GM19193 (cell line): Measurements from ENCODE around the gene CSNK1A1.

Experiments
- POLR2A ChIP-seq: IDR thresholded peaks from 4 replicates; pipeline ENCODE4 v1.6.1; 2011; ENCODE audit not compliant: insufficient read depth, insufficient read length; ENCODE audit errors: extremely low read depth

CSNK1A1 gene

DNA sequence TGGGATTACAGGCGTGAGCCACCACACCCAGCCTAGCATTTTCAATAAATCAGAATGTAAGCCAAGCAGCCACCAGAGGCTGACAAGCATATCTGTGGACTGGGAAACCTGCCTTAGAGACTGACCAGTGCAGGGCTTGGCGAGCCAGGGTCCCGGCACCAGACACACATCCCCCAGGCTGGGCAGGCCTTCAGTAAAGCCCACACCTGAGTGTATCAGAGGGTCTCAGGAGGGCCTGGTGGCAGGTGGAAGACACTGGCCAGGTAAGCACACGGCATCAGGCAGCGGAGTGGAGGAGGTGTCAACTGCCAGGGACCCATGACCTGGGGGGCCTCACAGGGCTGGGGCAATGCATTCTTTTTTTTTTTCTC, 93.9 kb downstream of the CSNK1A1 start:
- TF ChIP-seq POLR2A, result no peak

DNA sequence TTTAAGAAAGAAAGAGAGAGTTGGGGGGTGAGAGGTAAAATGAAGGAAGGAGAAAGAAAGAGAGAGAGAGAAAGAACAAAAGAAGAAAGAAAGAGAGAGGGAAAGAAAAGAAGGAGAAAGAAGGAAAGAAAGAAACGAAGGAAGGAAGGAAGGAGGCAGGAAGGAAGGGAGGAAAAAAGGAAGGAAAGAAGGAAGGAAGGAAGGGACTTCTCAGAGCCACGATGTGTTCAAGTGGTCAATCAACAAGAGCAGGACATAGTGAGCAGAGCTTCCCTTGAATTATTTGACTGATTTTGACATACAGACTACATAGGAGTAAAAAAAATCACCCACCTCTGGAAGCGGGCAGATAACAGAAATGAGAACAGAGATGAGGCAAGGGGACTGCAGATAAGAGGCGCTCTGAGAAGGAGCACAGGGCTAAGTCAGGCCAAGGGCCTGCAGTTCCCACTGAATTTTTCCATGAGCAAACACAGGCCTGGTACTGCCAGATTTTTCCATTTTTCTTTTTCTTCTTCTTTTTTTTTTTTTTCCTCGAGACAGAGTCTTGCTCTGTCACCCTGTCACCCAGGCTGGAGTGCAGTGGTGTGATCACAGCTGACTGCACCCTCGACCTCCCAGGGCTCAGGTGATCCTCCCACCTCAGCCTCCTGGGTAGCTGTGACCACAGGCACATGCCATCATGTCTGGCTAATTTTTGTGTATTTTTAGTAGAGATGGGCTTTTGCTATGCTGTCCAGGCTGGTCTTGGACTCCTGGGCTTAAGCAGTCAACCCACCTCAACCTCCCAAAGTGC, 94.4 kb downstream of the CSNK1A1 start:
- TF ChIP-seq POLR2A, result no peak

DNA sequence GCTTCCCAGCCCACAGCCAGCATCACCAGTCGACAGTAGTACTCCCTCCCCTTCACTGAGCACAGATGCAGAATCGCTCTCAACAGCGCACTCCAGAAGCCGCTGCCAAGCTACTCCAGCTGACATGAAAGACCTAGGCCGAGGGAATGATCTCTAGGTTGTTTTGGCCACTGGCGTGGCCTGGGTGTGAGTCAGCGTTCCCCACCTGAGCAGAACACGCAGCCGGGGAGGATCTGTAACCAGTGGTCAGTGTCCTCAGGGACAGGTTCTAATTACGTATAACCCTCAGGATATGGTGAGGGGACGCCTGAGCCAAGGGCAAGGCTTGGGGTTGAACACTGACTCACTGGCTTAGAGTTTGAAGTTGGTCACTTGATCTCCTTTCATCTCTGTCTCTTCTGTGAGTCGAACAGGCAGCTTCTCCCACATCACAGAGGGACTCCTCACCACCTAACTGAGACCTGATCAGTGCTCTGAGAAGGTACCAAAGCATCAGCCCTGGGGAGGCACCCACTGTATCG, 95.3 kb downstream of the CSNK1A1 start:
- TF ChIP-seq POLR2A, result no peak

DNA sequence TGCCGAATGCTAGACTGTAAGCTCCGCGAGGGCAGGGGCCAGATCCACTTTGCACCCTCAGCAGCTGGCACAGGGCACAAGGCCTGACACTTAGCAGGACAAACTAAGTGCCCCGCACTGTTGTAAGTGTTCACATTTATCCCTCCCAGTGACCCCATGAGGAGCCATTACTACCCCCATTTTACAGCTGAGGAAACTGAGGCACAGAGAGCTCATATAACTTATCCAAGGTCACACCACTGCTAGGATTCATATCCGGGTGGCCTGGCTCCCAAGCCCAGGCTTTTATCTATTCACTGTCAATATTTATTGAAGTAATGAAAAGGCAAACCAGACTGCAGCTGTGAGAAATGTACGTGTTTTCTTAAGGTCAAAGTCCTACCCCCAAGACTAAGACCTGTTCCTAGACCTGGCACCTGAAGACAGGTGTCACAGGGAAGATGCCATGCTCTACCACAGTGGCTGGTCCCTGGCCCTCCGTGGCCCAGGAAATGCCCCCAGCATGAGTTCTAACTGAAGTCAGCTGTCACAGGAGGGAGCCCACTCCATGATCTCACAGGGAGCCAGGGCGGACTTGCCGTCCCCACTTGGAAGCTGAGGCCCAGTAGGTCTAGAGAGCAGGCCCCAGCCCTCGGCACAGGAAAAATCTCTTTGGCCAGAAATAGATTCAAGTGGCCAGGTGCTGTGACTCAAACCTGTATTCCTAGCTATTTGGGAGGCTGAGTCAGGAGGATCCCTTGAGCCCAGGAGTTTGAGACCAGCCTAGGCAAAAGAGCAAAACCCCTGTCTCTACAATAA, 97.4 kb downstream of the CSNK1A1 start:
- no peak for TF ChIP-seq POLR2A

DNA sequence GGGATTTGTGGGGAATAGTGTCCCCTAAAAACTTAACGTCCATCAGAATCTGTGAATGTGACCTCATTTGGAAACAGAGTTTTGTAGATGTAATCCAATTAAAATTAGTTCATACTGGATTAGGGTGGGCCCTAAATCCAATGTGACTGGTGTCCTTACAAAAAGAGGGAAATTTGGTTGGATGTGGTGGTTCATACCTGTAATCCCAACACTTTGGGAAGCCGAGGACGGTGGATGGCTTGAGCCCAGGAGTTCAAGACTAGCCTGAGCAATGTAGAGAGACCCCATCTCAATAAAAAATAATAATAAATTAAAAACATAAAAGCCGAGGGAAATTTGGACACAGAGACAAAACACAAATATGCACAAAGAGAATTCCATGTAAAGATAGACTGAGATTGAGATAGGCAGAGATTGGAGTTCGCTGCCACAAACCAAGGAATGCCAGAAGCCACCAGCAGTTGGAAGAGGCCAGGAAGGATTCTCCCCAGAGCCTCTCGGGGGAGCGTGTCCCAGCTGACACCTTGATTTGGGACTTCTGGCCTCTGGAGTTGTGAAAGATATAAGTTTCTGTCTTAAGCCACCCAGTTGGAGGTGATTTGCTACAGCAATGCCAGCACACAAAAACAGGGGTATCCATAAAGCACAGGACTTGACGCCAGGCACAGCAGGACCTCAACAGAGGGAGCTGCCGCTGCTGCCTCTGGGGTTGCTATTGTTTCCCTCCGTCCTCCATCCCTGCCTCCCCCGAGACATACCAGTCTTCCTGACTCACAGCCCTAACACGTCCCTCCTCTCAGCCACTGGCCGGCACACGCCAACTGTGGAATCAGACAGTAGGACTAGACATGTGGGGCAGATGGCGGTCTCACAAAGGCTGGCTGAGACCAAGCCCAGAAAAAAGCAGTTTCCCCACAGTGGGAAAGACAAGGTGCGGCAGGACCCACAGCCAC, 98.3 kb downstream of the CSNK1A1 start:
- no peak for TF ChIP-seq POLR2A

DNA sequence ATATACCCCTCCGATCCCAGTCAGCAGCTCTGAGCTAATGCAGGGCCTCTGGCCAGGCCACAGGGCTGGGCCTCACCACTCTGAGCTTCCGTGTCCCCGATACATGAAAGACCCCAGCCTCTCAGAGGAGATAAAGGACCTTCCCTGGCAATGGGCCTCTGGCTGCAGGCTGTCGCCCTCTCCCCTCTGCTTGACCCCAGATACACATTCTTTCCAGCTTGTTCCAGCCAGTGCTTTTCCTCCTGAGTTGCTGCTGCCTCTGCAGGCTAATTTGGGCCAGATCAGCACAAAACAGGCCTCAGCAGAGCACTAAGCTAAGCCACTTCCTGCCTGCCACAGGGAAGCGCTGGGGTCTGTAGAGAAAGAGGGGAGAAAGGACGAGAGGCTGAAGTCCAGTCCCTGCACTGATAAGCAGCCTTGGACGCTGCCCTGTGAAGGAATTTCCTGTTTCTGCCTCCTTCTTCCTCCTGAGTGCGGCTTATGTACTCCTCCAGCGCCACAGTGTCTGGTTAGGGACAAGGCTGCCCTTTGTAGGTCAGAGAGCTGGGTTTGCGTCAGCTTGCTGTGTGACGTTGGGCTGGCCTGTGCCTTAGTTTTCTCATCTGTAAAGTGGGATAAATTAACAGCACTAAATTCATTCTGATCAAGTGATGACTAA, 99.1 kb downstream of the CSNK1A1 start:
- TF ChIP-seq POLR2A, result no peak

DNA sequence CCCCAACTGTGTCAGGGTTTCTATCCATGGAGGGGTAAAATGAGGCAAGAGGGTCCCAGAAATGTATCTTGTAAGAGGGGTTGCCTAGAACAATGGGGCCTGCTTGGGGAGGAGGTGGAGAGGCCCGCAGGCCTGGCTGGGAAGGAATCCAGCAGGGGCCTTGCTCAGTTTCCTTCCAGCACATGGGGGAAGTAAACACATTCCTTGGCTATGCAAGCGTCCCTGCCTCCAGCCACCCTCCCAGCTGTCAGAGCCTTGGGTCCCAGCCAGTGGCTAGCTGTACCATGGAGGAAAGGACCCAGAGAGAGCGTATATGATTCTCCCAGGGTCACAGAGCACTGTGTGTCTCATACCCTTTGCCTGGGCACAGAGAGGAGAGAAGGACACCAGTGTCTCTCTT, 101.0 kb downstream of the CSNK1A1 start:
- no peak for TF ChIP-seq POLR2A

DNA sequence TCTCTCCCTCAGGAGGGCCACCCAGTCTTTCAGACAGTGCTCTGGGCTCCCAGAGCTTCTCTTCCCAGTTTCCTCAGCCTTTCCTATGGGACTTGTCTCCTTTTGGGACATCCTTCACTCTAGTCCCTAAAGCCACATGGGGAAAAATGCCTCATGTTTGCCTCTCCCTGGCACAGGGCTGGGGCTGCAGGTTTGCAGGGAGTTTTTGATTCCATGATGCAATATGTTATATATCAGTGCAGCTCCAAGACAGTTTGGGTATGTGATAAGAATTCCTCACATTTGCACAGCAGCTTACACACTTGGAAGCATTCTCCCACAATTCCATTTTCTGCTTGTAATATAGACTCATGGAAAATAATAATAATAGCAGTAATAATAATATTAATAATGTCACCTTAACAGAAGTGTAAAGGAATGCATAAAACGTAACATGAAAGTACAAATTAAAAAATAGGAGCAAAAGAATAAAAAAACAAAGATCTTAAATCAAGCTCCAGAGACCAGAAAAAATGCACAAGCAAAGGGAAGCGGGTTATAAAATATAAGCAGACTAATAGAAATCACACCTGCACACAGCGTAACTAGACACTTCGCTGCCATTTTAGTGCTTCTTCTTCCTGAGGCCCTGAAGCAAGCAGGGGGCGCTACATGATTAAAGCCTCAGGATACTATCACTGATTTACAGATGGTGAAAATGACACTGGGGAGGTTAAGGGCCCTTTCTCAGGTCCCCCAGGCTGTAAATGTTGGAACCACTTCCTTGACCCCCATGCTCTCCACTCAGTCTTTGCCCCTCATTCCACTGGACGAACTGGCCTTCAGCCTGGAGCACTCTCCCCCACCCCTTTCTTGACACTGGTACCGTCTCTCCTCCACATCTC, 102.2 kb downstream of the CSNK1A1 start:
- TF ChIP-seq POLR2A, result no peak

DNA sequence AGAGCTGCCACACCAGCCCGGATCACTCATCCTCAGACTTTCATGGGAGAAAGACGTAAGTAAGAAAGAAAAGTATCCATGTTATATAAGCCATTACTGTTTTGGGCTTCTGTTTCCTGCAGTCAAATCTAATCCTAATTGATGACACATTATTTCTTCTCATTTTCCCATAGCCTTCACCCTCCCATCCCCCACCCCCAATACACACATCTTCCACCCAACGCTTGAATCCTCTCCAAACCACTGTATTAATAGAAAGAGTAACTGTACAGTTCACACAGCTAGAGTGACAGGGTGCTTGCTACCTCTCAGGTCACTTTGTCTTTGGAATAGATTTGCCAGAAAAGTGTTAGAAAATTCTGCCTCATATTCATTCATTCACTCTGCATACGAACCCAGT, 102.8 kb downstream of the CSNK1A1 start:
- no peak for TF ChIP-seq POLR2A

DNA sequence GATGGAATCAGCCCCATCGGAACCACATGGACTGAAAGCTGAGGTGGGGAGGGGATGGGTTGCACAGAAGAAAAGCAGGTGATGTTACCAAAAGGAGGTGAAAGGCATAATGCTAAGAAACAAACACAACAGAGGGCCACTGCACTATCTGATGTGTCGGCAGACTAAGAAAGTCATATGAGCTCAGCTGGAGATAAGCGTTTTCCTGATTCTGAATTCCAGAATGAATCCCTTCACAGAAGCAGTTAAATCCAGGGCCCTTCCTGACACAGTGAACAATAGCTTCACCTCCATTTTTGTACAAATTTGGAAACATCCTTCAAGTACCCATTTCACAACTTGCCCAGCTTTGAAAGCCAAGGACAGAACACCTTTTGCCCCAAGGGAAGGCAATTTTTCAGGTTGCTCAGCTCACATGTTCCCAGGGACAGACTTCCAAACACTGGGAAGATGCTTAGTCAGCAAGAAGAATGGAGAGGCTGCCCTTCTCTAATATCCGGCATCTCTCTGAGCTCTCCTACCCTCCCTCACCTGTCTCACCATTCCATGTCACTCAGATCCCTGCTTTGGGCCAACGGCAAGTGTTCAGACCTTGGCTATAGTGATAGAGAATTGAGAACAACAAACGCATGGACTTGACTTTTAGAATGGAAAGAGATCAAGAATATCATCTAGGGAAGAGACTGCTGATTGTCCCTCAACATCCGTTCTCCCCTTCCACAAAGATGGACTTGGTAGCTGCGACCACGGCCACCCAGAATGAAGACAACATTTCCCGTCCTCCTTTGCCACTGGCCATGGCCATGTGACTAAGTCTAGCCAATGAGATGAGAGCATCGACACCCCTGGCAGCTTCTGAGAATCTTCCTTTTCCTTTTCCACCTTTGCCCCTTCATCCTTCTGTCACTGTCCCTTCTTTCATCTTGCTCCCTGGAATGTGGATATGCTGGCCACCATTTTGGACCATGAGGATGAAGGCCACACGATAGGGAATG, 103.6 kb downstream of the CSNK1A1 start:
- no peak for TF ChIP-seq POLR2A

DNA sequence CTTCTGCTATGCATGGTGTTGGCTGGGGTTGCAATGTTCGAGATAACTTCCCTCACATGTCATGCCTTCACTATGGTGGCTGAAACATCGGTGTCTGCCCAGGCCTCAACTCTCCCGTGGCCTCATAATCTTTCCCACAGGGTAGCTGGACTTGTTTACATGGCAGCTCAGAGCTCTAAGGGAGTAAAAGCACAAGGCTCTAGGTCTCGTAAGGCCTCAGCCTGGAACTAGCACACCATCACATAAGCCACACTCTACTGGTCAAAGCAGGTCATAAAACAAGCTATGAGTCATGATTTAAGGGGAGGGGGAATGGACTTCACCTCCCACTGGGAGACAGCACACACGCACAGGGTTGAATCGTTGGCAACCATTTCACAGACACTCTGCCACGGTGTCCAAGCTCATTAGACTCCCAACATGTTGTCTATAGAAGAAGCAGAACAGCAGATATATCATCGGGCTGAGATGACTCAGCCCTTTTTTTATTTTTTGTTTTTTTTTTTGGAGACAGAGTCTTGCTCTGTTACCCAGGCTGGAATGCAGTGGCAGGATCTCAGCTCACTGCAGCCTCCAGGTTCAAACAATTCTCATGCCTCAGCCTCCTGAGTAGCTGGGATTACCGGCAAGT, 105.4 kb downstream of the CSNK1A1 start:
- no peak for TF ChIP-seq POLR2A

DNA sequence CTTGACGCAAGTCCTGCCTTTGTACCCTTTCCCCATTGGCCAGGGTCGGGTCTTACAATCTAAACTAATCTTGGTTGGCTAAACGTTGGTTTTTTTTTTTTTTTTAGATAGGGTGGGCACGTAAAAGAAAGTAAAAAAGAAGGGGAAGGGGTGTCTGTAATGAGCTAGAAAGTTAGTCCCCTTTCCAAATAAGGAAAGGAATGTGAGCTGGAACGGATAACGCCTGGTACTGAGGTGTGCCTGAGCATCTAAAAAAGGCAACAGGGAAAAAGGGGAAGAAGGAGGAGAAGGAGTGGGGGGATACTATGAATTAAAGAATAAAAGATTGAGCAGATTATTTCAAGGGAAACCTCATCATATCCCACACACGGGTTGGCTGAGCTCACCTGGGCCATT, 105.9 kb downstream of the CSNK1A1 start:
- no peak for TF ChIP-seq POLR2A
